Measurements from ENCODE around the gene NUPR1. TPM values are rescaled to one million over a fixed set of nuclear protein-coding genes. Genes with fewer than 3 reads are reported as not detected.
"Not testable (repeated sequence)": the region's sequence is repeated elsewhere in the genome, so short reads cannot be mapped to it uniquely, and the experiment has no call there.

The NUPR1 gene
- total RNA-seq, 3 donors from 2014 or later = 0.28 to 0.63 (median 0.37) TPM

DNA sequence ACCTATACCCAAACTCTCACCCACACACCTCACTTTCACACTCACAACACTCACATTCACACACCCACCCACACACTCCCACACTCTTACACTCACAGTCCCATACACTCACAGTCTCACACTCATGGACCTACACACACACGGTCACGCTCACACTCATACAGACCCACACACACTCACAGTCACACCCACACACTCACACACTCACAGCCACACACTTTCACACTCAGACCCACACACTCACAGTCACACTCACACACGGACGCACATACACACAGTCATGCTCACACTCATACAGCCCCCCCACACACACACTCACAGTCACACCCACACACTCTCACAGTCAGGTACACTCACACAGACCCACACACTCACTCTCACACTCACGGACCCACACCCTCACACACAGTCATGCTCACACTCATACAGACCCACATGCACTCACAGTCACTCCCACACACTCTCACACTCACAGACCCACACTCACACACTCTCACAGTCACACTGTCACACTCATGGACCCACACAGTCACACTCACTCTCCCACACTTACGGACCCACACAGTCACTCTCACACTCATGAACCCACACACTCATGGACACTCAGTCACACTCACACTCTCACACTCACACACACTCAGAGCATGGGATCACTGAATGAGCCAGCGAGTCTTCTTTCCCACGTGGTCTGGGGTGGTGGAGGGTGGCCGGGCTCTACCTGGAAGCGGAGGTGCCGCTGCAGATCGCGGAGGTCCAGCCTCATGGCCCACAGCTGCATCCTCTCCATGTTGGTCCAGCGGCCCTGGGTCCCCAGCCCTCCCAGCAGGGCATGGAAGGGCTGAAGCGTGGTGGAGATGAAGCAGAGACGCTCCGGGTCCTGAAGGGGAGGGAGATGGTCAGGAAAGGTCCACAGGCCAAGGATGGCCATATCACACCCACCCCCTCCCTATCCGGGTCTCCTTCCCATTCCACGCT is 37.2 kb downstream of the NUPR1 start:
- no peaks in the 10 kb centered on the region for H3K9me3 Mint-ChIP-seq
- H3K4me1 Mint-ChIP-seq (ENCODE audit: low read depth) = peaks cover 20% of the 10 kb centered on the region
- no peak for DNase-seq
- H3K27me3 Mint-ChIP-seq (ENCODE audit: low read depth) = peaks cover 2% of the 10 kb centered on the region
- peak in 1 of 2 donors; percentile 10 for ATAC-seq
- H3K36me3 Mint-ChIP-seq (ENCODE audit: insufficient read depth) = no peaks in the 10 kb centered on the region
- H3K4me3 Mint-ChIP-seq = no peak overlapping the region

DNA sequence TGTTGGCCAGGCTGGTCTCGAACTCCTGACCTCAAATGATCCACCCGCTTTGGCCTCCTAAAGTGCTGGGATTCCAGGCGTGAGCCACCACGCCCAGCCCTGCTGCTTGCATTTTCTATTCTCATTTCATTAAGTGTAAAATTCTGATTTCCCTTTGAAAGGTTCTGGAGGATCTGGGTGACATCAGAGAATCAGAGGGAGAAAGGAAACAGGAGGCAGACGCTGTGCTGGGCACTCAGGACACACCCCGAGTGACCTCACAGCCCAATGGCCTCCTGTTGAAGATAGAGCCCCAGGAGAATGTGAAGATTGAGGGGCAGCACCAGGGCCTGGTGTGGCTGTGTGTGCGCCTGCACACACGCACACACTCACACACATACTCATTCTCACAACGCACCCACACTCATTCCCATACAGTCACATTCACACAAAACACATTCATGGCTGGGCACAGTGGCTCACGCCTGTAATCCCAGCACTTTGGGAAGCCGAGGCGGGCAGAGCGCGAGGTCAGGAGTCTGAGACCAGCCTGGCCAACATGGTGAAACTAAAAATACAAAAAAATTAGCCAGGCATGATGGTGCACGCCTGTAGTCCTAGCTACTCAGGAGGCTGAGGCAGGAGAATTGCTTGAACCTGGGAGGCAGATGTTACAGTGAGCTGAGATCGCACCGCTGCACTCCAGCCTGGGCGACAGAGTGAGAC is 38.1 kb downstream of the NUPR1 start:
- peaks cover 24% of the 10 kb centered on the region for H3K4me1 Mint-ChIP-seq (ENCODE audit: low read depth)
- H3K27me3 Mint-ChIP-seq (ENCODE audit: low read depth); ATAC-seq; H3K36me3 Mint-ChIP-seq (ENCODE audit: insufficient read depth); H3K4me3 Mint-ChIP-seq; DNase-seq; H3K9me3 Mint-ChIP-seq: not testable (repeated sequence)

DNA sequence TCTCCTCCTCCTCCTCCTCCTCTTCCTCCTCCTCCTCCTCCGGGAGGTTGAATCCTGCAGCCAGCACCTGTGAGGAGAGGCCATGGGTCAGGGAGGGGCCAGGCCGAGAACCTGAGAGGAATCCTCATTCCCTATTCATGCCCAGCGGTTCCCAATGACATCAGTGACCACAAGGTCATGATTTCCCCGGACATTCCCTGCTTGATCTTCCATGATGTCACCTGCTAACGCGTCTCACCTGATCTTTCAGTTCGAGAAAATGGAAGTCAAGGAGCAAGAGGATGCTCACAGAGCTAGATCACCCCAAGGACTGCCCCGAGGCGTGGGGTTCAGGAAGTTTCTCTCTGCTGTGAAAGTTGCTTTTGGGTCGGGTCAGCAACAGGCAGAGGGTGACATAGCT is 38.9 kb downstream of the NUPR1 start:
- ATAC-seq = no peak

DNA sequence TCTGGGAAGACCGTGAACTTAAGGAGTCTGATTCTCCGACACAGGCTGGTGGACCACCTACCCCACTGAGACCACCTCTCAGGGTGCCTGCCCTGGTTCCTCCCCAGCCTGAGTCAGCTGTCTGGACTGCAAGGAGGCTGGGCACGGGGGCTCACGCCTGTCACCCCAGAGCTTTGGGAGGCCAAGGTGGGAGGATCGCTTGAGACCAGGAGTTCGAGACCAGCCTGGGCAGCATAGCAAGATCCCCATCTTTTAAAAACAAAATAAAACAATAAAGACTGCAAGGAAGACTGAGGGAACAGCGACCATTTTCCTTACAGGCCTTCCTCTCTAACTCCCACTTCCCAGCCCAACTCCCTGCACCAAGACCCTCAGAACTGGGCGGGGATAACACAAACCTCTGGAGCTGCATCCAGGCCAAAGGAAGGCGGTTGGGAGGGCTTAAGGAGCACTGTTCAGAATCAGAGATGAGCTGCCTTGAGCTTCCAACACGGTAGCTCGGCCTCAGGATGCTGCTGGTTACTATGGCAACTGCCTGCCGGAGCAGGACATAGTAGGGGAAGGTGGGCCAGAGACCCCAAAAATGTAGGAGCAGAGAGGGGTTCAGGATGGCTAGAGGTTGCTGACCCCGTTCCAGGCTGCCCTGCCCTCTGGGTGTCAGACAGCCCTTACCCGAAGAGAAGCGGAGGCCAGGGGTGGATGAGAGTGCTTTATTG is 40.0 kb downstream of the NUPR1 start:
- Mint-ChIP-seq H3K9me3 (no peaks in the 10 kb centered on the region), H3K36me3 (ENCODE audit: insufficient read depth) (no peaks in the 10 kb centered on the region), H3K4me1 (ENCODE audit: low read depth) (peaks cover 42% of the 10 kb centered on the region), H3K4me3 (no peak overlapping the region), H3K27me3 (ENCODE audit: low read depth) (no peaks in the 10 kb centered on the region)
- no peak for ATAC-seq
- DNase-seq = no peak

More for the DNA sequence above, 38.9 kb downstream of the NUPR1 start:
- H3K36me3 Mint-ChIP-seq (ENCODE audit: insufficient read depth) = no peaks in the 10 kb centered on the region
- peaks cover 32% of the 10 kb centered on the region for H3K4me1 Mint-ChIP-seq (ENCODE audit: low read depth)
- H3K4me3 Mint-ChIP-seq = no peak overlapping the region
- no peaks in the 10 kb centered on the region for H3K27me3 Mint-ChIP-seq (ENCODE audit: low read depth)
- DNase-seq = no peak
- H3K9me3 Mint-ChIP-seq = no peaks in the 10 kb centered on the region

DNA sequence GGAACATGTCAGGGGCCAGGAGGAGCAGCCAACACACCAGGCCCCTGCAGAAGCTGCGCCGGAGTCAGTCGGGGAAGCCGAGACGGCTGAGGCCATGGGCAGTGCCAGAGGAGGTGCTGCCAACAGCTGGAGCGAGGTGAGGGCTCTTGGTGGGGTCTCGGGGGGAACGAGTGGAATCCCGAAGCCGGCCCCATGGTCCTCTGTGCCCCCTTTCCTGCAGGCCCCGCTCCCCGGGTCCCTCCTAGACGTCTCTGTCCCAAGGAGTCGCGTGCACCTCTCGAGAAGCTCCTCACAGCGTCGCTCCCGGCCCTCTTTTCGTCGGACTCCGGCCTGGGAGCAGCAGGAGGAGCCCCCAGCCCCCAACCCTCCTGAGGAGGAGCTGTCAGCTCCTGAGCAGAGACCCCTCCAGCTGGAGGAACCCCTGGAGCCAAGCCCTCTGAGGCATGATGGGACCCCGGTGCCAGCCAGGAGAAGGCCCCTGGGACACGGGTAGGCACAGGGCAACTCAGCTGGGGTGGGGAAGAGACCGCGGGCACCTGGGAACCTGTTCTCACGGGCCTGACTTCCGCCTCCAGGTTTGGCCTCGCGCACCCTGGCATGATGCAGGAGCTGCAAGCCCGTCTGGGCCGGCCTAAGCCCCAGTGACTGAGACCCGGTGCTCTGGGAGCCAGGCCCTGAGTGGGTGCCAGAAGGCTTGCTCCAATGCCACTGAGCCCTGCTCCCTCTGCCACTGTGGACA is 40.7 kb downstream of the NUPR1 start:
- H3K9me3 Mint-ChIP-seq = no peaks in the 10 kb centered on the region
- peaks cover 50% of the 10 kb centered on the region for H3K4me1 Mint-ChIP-seq (ENCODE audit: low read depth)
- no peak for ATAC-seq
- H3K36me3 Mint-ChIP-seq (ENCODE audit: insufficient read depth) = no peaks in the 10 kb centered on the region
- H3K4me3 Mint-ChIP-seq = no peak overlapping the region
- H3K27me3 Mint-ChIP-seq (ENCODE audit: low read depth) = no peaks in the 10 kb centered on the region
- DNase-seq = no peak

DNA sequence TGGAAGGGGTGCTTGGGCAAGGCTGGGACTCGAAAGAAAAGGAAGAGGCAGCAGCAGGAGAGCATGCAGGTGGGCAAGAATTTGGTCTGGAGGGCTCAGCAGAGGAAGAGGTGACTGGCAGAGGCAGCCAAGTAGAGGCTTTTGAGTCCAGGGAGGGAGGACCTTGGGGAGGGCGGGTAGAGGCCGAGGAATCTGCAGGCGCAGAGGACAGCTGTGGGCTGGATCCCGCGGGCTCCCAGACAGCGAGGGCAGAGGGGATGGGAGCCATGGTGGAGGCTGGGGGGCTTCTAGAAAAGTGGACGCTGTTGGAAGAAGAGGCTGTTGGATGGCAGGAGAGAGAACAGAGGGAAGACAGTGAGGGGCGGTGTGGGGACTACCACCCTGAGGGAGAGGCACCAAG is 41.4 kb downstream of the NUPR1 start:
- Mint-ChIP-seq H3K4me1 (ENCODE audit: low read depth) (peaks cover 54% of the 10 kb centered on the region), H3K4me3 (no peak overlapping the region), H3K27me3 (ENCODE audit: low read depth) (no peaks in the 10 kb centered on the region), H3K36me3 (ENCODE audit: insufficient read depth) (no peaks in the 10 kb centered on the region), H3K9me3 (no peaks in the 10 kb centered on the region)
- ATAC-seq = no peak
- no peak for DNase-seq

DNA sequence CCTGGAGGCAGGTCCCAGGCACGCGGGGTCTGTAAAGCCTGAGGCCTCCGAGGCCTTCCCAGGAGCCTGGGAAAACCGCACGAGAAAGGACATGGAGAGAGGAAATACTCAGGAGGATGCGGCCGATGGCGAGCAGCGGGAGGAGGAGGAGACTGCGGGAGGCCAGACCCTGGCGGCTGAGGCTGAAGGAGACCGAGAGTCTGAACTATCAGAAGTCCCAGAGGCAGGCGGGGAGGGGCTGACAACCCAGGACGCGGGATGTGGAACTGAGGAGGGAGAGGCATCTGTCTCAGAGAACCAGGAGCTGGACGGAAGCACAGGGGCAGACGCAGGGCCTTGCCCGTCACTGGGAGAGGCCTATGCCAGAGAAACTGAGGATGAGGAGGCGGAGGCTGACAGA is 41.9 kb downstream of the NUPR1 start:
- ATAC-seq (no peak), DNase-seq (no peak)
- no peaks in the 10 kb centered on the region for H3K36me3 Mint-ChIP-seq (ENCODE audit: insufficient read depth)
- no peaks in the 10 kb centered on the region for H3K9me3 Mint-ChIP-seq
- no peaks in the 10 kb centered on the region for H3K27me3 Mint-ChIP-seq (ENCODE audit: low read depth)
- peaks cover 58% of the 10 kb centered on the region for H3K4me1 Mint-ChIP-seq (ENCODE audit: low read depth)
- H3K4me3 Mint-ChIP-seq = no peak overlapping the region

DNA sequence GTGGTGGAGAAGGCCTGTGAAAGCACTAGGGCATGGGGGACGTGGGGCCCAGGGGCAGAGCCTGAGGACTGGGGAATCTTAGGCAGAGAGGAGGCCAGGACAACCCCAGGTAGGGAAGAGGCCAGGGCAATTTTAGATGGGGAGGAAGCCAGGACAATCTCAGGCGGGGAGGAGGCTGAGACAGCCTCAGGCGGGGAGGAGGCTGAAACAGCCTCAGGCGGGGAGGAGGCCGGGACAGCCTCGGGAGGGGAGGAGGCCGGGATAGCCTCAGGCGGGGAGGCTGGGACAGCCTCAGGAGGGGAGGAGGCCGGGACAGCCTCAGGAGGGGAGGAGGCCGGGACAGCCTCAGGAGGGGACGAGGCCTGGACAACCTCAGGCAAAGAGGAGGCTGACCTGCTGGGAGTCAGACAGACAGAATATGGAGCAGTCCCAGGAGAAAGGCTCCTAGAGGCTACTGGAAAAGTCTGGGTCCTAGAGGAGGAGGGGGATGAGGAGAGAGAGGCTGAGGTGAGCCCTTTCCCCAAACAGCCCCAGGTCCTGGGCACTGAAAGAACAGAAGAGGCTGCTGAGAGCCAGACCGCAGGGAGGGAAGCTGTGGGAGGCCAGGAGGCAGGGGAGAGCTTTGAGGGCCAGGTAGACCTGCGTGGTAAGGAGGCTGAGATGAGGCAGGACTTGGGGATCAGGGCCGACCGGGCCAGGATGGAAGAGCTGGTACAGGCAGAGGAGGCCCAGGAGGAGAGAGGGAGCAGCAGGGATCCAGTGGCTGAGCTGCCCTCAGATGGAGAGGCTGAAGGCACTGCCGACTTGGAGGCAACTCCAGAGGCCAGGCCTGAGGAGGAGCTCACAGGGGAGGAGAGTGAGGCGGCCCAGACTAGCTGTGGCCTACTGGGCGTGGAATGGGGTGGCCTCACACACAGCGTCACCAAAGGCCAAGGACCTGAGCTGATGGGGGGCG is 42.7 kb downstream of the NUPR1 start:
- Mint-ChIP-seq H3K27me3 (ENCODE audit: low read depth) (no peaks in the 10 kb centered on the region), H3K9me3 (no peaks in the 10 kb centered on the region), H3K36me3 (ENCODE audit: insufficient read depth) (no peaks in the 10 kb centered on the region), H3K4me1 (ENCODE audit: low read depth) (peaks cover 60% of the 10 kb centered on the region), H3K4me3 (peak overlapping the region; percentile 76)
- no peak for ATAC-seq
- no peak for DNase-seq

DNA sequence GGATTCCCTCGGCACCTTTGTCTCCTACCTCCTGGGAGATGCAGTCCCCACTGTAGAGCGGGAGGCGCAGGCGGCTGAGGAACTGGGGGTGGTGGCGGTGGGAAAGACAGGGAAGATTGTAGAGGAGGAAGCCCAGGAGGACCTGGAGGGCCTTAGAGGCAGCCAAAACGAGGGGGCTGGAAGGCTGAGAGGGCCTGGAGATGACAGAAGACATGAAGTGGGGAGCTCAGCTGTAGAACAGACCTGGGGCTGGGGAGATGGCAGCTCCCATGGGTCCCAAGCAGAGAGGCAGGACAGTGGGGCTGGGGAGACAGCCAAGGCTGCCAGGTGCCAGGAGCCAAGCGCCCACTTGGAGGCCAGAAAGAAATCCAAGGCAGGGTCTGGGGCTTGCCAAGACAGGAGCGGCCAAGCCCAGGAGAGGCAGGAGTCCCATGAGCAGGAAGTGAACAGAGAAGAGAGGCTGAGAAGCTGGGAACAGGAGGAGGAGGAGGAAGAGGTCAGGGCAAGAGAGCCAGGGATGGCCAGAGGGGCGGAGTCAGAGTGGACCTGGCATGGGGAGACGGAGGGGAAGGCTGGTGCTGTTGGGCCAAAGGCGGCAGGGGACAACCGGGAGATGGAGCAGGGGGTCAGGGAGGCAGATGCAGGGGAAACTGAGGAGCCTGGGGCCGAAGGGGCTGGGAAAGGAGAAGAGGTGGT is 43.5 kb downstream of the NUPR1 start:
- H3K4me1 Mint-ChIP-seq (ENCODE audit: low read depth) = peaks cover 56% of the 10 kb centered on the region
- H3K9me3 Mint-ChIP-seq = no peaks in the 10 kb centered on the region
- no peaks in the 10 kb centered on the region for H3K27me3 Mint-ChIP-seq (ENCODE audit: low read depth)
- ATAC-seq (no peak), DNase-seq (no peak)
- no peaks in the 10 kb centered on the region for H3K36me3 Mint-ChIP-seq (ENCODE audit: insufficient read depth)
- H3K4me3 Mint-ChIP-seq = peak overlapping the region; percentile 76

DNA sequence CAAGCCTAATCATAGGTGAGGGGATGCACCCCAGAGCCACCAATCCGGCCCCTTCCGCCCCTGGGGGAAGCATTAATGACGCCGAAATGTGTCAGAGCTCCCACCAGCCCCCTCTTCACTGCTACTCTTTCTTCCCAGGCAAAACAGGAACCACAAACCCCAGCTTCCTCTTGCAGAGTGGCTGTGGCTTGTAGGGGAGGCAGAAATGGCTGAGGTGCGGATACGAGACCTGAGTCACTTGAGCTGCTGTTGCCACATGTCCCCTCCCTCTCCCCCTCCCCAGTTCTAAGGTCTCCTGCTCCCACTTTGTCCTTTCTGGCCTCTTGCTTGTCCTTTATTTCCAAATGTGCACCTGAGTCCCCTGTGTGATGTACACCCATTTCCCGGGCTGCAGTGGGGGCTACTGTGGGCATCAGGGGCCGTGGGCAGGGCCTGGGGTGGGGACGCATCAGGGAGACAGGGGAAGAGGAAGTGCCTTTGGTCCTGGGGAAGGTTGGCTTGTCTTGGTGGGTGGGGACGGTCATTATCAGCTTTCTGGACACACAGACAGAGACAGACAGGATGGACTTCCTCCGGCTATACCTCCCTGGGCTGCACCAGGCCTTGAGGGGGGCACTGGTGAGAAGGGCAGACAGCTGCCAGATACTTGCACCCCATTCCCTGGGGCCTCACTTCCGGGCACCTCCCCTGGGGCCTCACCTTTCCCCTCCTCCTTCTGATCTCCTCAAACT is 44.5 kb downstream of the NUPR1 start, which contains the start of gene APOBR:
Gene APOBR (plus strand): TSS at position 523 of the 731 bp plus-strand sequence. CDS start 39 bp downstream, at position 562.
- H3K4me1 Mint-ChIP-seq (ENCODE audit: low read depth) = peaks cover 58% of the 10 kb centered on the region
- peak; percentile 87 to 90 for ATAC-seq
- H3K27me3 Mint-ChIP-seq (ENCODE audit: low read depth) = no peaks in the 10 kb centered on the region
- peak; percentile 78 for DNase-seq
- H3K9me3 Mint-ChIP-seq = no peaks in the 10 kb centered on the region
- H3K4me3 Mint-ChIP-seq = peak within 1 kb of the TSS; percentile 76
- no peaks in the 10 kb centered on the region for H3K36me3 Mint-ChIP-seq (ENCODE audit: insufficient read depth)

DNA sequence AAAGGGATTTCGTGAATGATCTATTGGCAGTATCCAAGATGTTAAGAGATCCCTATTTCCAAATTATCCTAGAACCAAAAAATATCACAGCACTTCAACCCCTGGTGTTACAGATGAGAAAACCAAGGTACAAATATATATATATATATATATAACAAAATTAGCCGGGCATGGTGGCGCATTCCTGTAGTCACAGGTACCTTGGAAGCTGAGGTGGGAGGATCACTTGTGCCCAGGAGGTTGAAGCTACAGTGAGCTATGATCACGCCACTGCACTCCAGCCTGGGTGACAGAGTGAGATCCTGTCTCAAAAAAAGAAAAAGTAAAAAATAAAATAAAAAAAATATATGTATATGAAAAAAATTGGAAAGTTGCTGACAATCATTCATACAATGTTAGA is 46.3 kb downstream of the NUPR1 start:
- ATAC-seq (no peak), DNase-seq (no peak)
- H3K4me1 Mint-ChIP-seq (ENCODE audit: low read depth) = peaks cover 64% of the 10 kb centered on the region
- peak overlapping the region; percentile 93 for H3K4me3 Mint-ChIP-seq
- peaks cover 2% of the 10 kb centered on the region for H3K36me3 Mint-ChIP-seq (ENCODE audit: insufficient read depth)
- no peaks in the 10 kb centered on the region for H3K9me3 Mint-ChIP-seq
- H3K27me3 Mint-ChIP-seq (ENCODE audit: low read depth) = no peaks in the 10 kb centered on the region

DNA sequence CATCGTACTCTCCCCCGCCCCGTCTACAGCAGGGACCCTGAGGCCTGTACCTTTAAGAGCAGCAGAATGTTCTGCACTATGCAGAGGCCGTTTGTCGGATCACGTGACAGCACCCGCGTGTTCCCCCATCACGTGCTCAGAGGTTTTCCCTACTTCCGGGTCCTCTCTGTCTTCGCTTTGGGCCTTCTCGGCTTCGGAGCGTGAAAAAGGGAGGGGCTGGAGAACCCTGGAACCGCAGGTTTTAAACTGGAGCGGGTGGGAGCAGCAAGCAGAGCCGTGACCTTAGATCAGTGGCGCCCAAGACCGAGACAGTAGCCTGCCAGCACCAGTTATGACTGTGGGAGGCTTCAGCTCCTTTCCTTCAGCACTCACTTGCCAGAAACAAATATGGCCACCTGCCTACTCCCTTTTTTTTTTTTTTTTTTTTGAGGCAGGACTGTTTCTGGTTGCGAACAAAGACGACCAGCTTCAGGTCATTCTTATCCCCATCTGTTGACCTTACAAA is 46.8 kb downstream of the NUPR1 start, which contains the start of gene CLN3:
Gene CLN3 (minus strand): TSS at position 105 of the 505 bp plus-strand sequence. CDS start 315 bp downstream, outside the sequence.
- H3K27me3 Mint-ChIP-seq (ENCODE audit: low read depth) = no peaks in the 10 kb centered on the region
- ATAC-seq = peak; percentile 81

More for the DNA sequence above, 46.8 kb downstream of the NUPR1 start, which contains the start of gene CLN3:
- Mint-ChIP-seq H3K4me3 (peak within 1 kb of the TSS; percentile 93), H3K4me1 (ENCODE audit: low read depth) (peaks cover 63% of the 10 kb centered on the region), H3K9me3 (no peaks in the 10 kb centered on the region), H3K36me3 (ENCODE audit: insufficient read depth) (peaks cover 5% of the 10 kb centered on the region)
- peak; percentile 80 for DNase-seq
